ENCODE data around the gene MTFR1L. TPM values are rescaled to one million over a fixed set of nuclear protein-coding genes. Genes with fewer than 3 reads are reported as not detected.

The MTFR1L gene
- total RNA-seq, 1 donor from 2014 or later = 34.6 TPM

GRCh38 chr1:25772692-25773245, 47.0 kb upstream of the MTFR1L start:
- ATAC-seq (ENCODE audit: low read depth) = no peak
- no peak for TF ChIP-seq CTCF (IDR thresholded peaks at IDR 0.05)
- H3K9me3 Mint-ChIP-seq = no peaks in the 10 kb centered on the region
- peaks cover 25% of the 10 kb centered on the region for H3K27me3 Mint-ChIP-seq
- no peak for DNase-seq
- ChIA-PET POLR2A (no interaction called here), CTCF (no interaction called here)
- intact Hi-C loops (cut with micrococcal nuclease) = no loop called here
- H3K4me3 Mint-ChIP-seq = no peak overlapping the region
- peaks cover 36% of the 10 kb centered on the region for H3K4me1 Mint-ChIP-seq
- no peak overlapping the region for H3K27ac Mint-ChIP-seq
- H3K36me3 Mint-ChIP-seq (ENCODE audit: low read depth) = no peaks in the 10 kb centered on the region

- POLR2A ChIA-PET = no interaction called here
- no peak overlapping the region for H3K27ac Mint-ChIP-seq
- TF ChIP-seq CTCF (IDR thresholded peaks at IDR 0.05) = no peak
- no peak overlapping the region for H3K4me3 Mint-ChIP-seq
- no peaks in the 10 kb centered on the region for H3K9me3 Mint-ChIP-seq
- H3K4me1 Mint-ChIP-seq = peaks cover 43% of the 10 kb centered on the region
- no peak for DNase-seq
- intact Hi-C loops (cut with micrococcal nuclease) = no loop called here
- H3K36me3 Mint-ChIP-seq (ENCODE audit: low read depth) = no peaks in the 10 kb centered on the region
- CTCF ChIA-PET = no interaction called here
- peaks cover 25% of the 10 kb centered on the region for H3K27me3 Mint-ChIP-seq
- ATAC-seq (ENCODE audit: low read depth) = no peak
Observed at GRCh38 chr1:25773441-25774125, 46.2 kb upstream of the MTFR1L start.

- Mint-ChIP-seq H3K9me3 (no peaks in the 10 kb centered on the region), H3K27me3 (peaks cover 25% of the 10 kb centered on the region), H3K27ac (no peak overlapping the region), H3K4me3 (no peak overlapping the region), H3K36me3 (ENCODE audit: low read depth) (no peaks in the 10 kb centered on the region), H3K4me1 (peaks cover 45% of the 10 kb centered on the region)
- ATAC-seq (ENCODE audit: low read depth) (no peak), DNase-seq (no peak)
- POLR2A ChIA-PET = interaction anchor here (0.6 kb wide), 1 partner anchor 100 kb away, joined by 12 read pairs; no protein-coding TSS in a partner anchor
- no peak for TF ChIP-seq CTCF (IDR thresholded peaks at IDR 0.05)
- CTCF ChIA-PET = no interaction called here
- intact Hi-C loops (cut with micrococcal nuclease) = no loop called here
Observed at GRCh38 chr1:25774206-25774803, 45.4 kb upstream of the MTFR1L start.

- Mint-ChIP-seq H3K9me3 (no peaks in the 10 kb centered on the region), H3K27me3 (peaks cover 25% of the 10 kb centered on the region), H3K4me1 (peaks cover 45% of the 10 kb centered on the region), H3K4me3 (peak overlapping the region; percentile 5), H3K36me3 (ENCODE audit: low read depth) (no peaks in the 10 kb centered on the region), H3K27ac (no peak overlapping the region)
- POLR2A ChIA-PET = no interaction called here
- CTCF ChIA-PET = no interaction called here
- TF ChIP-seq CTCF (IDR thresholded peaks at IDR 0.05) = no peak
- DNase-seq (no peak), ATAC-seq (ENCODE audit: low read depth) (peak; percentile 56)
- intact Hi-C loops (cut with micrococcal nuclease) = no loop called here
Observed at GRCh38 chr1:25774921-25775771, 44.6 kb upstream of the MTFR1L start.

GRCh38 chr1:25779388-25779787, 40.4 kb upstream of the MTFR1L start:
- Mint-ChIP-seq H3K36me3 (ENCODE audit: low read depth) (no peaks in the 10 kb centered on the region), H3K27ac (no peak overlapping the region), H3K9me3 (no peaks in the 10 kb centered on the region), H3K4me3 (no peak overlapping the region), H3K4me1 (peaks cover 22% of the 10 kb centered on the region), H3K27me3 (peaks cover 2% of the 10 kb centered on the region)
- ChIA-PET POLR2A (no interaction called here), CTCF (no interaction called here)
- intact Hi-C loops (cut with micrococcal nuclease) = no loop called here
- ATAC-seq (ENCODE audit: low read depth) (no peak), DNase-seq (no peak)
- no peak for TF ChIP-seq CTCF (IDR thresholded peaks at IDR 0.05)
